Activated CD4-positive, alpha-beta T cell treated with anti-CD3 and anti-CD28 coated beads for 48 hours (primary cell): ENCODE results near the gene KCNE2.
"Not testable (repeated sequence)": the region's sequence is repeated elsewhere in the genome, so short reads cannot be mapped to it uniquely, and the experiment has no call there.

Experiments
- DNase-seq: peaks from one replicate; pipeline ENCODE4 v3.0.0-alpha.2; 2020

Gene KCNE2

GRCh38 chr21:34417448-34418077 is 53.8 kb downstream of the KCNE2 start:
- DNase-seq = not testable (repeated sequence)
